ENCODE measurements around the gene TEP1.
"Not testable (repeated sequence)": the region's sequence is repeated elsewhere in the genome, so short reads cannot be mapped to it uniquely, and the experiment has no call there.

Gene TEP1

DNA sequence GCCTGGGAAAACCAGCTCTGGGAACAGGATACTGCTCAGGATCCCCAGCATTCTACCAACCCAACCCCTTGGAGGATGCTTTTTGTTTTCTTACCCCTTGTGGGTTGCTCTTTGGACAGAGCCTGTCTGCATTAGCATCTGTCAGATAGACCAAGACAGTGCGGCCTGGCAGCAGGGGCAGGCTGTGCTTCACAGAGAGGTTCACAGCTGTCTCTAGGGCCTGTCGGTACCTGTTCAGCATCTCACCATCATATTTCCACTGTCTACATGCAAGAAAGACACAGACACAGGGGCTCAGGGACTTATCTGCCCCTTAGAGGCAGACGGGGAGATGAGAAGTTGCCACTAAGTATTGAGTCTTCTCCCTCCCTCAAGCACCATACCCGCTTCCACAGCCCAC, 21.8 kb downstream of the TEP1 start:
- in situ Hi-C loops (cut with MboI; ENCODE audit: low sequenced_read_pairs), result no loop called here

DNA sequence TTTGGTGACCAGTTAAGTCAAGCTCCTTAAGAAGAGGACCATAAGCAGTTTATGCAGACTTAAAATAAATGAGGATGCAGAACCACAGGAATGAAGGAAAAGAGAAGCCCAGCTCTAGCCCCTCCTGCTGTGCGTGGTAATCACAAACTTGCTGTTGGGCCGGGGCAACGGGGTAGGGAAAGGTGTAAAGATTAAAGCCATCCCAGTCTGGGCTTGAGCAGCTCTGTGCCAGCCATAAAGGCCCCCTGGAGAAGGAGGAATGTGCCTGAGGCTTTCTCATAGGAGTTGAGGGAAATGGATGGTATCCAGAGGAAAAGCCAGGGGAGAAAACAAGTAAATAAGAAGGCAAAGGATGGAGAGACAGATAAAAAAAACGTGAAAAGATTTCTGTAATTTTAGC, 25.1 kb downstream of the TEP1 start:
- in situ Hi-C loops (cut with MboI; ENCODE audit: low sequenced_read_pairs), result no loop called here

- in situ Hi-C loops (cut with MboI; ENCODE audit: low sequenced_read_pairs), result no loop called here
Observed at GRCh38 chr14:20387576-20387975, 25.7 kb downstream of the TEP1 start.

- in situ Hi-C loops (cut with MboI; ENCODE audit: low sequenced_read_pairs), result no loop called here
Observed at GRCh38 chr14:20386276-20386855, 26.9 kb downstream of the TEP1 start.

- in situ Hi-C loops (cut with MboI; ENCODE audit: low sequenced_read_pairs), result no loop called here
Observed at GRCh38 chr14:20384886-20385285, 28.4 kb downstream of the TEP1 start.

DNA sequence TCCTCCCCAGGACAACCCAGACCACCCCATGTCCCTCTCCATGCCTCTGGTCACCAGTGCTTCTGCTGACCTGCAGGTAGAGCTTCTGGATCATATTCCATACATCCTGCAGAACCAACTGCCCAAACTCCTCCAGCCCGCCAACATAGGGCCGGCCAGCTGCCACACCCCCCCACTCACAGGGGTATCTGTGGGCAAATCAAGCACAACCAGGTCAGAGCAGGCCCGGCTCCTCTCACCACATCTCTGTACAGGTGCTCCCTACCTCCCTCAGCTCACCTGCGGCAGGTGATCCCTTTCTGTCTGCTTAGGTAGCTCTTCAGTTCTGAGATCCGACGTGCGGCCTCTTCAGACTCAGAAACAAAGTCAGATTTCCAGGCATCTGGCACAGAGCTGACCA, 29.0 kb downstream of the TEP1 start:
- in situ Hi-C loops (cut with MboI; ENCODE audit: low sequenced_read_pairs), result no loop called here

- in situ Hi-C loops (cut with MboI; ENCODE audit: low sequenced_read_pairs), result no loop called here
Observed at GRCh38 chr14:20383636-20384035, 29.7 kb downstream of the TEP1 start.

GRCh38 chr14:20383032-20383431, 30.3 kb downstream of the TEP1 start:
- in situ Hi-C loops (cut with MboI; ENCODE audit: low sequenced_read_pairs), result no loop called here

- in situ Hi-C loops (cut with MboI; ENCODE audit: low sequenced_read_pairs), result no loop called here
Observed at GRCh38 chr14:20382526-20382925, 30.8 kb downstream of the TEP1 start.

GRCh38 chr14:20381341-20381740, 32.0 kb downstream of the TEP1 start:
- in situ Hi-C loops (cut with MboI; ENCODE audit: low sequenced_read_pairs), result no loop called here

DNA sequence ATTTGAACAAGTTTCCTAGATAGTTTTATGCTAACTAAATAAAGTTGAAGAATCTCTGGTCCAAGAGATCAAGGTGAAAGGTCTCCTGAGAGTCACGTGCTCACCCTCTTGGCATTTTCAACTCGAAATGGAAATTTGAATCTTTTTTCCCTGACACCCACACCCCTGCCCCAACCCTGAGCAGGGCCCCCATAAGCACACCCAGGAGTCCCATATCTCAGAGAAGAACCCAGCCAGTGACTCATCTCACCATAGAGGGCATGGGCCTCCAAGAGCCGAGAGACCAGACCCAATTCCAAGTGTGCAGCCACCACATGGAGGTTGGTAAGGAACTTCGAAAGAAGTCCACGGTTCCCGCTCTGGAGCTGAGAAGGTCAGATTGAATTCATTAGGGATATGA, 32.6 kb downstream of the TEP1 start:
- in situ Hi-C loops (cut with MboI; ENCODE audit: low sequenced_read_pairs), result no loop called here

DNA sequence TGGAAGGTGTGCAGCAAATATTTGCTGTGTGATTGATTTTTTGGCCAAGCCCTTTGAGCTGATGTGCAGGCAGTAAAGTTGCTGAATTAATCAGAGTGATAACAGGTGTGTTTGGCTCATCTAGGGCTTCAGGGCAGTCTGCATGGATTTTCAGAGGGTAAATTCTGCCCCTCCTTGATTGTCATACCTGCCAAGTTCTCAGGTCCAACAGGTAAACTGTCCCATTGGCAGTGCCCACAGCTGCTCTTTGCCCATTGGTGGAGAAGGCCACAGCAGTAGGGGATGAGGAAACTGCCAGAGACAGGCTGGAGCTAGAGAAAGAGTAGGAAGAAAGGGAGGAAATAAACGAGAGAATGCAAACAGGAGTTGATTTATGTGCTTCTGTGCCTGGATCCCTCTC, 33.6 kb downstream of the TEP1 start:
- in situ Hi-C loops (cut with MboI; ENCODE audit: low sequenced_read_pairs), result no loop called here

DNA sequence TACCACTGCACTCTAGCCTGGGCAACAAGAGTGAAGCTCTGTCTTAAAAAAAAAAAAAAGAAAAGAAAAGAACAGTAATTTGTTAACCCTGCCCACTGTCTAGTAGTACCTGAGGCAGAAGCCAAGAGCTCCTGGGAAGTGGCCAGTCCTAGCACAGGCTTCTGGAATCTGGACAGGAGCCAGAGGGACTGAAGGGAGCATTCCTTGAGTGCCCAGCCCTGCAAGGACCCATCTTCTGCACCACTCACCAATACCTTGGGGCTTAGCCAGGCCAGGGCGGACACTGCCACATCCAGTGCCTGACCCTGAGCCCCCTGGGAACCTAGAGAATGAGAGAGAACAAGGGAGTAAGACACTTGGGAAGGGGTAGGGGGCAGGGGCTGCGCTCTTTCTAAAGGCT, 36.1 kb downstream of the TEP1 start:
- in situ Hi-C loops (cut with MboI; ENCODE audit: low sequenced_read_pairs), result no loop called here

- in situ Hi-C loops (cut with MboI; ENCODE audit: low sequenced_read_pairs), result no loop called here
Observed at GRCh38 chr14:20376071-20376588, 37.2 kb downstream of the TEP1 start.

DNA sequence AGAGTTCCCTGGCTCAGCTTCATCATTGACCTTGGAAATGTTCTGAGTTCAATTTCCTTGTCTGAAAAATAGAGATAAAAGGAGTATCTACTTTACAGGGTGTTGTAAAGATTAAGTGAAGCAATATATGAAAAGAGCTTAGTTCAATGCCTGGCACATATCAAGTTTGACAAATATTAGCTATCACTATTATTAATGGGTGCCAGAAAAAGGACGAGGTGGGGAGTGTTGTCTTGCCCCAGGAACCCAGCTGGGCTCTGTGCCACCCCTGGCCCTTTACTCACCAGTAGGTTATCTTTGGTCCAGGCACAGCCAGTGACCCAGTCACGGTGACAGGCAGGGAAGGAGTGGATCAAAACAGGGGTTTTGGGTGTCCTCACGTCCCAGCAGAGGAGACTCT, 37.8 kb downstream of the TEP1 start:
- in situ Hi-C loops (cut with MboI; ENCODE audit: low sequenced_read_pairs), result no loop called here

- in situ Hi-C loops (cut with MboI; ENCODE audit: low sequenced_read_pairs), result no loop called here
Observed at GRCh38 chr14:20372796-20373195, 40.5 kb downstream of the TEP1 start.

DNA sequence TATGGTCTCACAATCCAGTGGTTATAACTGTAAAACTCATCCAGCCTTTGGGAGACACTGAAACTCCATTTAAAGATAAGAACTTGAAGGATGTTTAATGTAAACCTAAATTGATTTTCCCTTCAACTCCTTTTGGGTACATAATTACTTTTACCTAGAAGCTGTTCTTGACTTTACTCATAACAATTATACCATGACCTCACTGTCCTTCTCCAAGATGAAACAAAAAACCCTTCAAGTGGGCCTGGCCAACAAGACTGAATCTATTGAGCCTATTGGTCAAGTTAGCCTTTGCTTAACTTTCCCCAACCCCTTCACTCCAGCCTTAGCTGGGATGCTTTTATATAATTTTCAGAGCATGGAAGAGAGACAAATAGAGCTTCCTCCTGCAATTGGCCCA, 47.4 kb downstream of the TEP1 start:
- in situ Hi-C loops (cut with MboI; ENCODE audit: low sequenced_read_pairs), result no loop called here

DNA sequence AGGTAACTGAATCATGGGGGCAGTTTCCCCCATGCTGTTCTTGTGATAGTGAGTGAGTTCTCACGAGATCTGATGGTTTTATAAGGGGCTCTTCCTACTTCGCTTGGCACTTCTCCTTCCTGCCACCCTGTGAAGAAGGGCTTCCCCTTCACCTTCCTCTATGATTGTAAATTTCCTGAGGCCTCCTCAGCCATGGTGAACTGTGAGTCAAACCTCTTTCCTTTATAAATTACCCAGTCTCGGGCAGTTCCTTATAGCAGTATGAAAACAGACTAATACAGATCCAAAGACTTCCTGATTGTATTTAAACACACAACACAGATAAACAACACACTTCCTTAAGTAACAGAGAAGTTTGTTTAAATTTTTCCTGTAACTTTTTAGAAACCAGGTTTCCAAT, 54.8 kb downstream of the TEP1 start:
- in situ Hi-C loops (cut with MboI; ENCODE audit: low sequenced_read_pairs), result not testable (repeated sequence)

- in situ Hi-C loops (cut with MboI; ENCODE audit: low sequenced_read_pairs), result no loop called here
Observed at GRCh38 chr14:20356422-20356821, 56.9 kb downstream of the TEP1 start.

- in situ Hi-C loops (cut with MboI; ENCODE audit: low sequenced_read_pairs), result no loop called here
Observed at GRCh38 chr14:20350860-20351259, 62.4 kb downstream of the TEP1 start.

- in situ Hi-C loops (cut with MboI; ENCODE audit: low sequenced_read_pairs), result no loop called here
Observed at GRCh38 chr14:20350282-20350681, 63.0 kb downstream of the TEP1 start.

DNA sequence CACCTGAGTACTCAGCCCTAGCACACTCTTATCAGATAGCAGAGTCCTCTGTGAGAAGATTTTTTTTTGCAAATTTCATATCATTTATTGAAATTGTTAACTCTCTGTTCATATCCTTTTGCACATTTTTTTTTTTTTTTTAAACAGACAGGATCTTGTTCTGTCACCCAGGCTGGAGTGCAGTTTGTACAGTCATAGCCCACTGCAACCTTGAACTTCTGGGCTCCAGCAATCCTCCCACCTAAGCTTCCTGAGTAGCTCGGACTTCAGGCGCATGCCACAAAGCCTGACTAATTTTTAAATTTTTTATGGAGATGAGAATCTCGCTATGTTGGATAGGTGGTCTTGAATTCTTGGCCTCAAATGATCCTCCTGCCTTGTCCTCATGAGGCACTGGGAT, 65.6 kb downstream of the TEP1 start:
- in situ Hi-C loops (cut with MboI; ENCODE audit: low sequenced_read_pairs), result loop anchor here (25.0 kb wide), 1 partner anchor 515 kb away; no protein-coding TSS in a partner anchor

DNA sequence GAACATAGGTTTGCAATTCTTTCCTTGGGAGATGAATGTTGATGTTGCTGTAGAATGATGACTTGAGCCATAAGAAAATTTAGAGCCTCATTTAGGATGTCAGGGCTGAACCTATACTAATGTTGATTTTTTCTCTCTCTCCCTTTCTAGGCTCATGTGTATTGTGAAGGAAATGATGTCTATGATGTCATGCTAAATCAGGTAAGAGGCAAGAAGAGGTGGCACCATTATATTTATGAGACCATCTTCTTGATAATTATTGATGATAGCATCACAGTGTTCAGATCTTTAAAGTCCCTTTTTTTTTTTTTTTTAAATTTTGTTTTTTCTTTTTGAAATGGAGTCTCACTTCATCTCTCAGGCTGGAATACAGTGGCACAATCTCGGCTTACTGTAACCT, 66.6 kb downstream of the TEP1 start:
- in situ Hi-C loops (cut with MboI; ENCODE audit: low sequenced_read_pairs), result loop anchor here (25.0 kb wide), 1 partner anchor 516 kb away; no protein-coding TSS in a partner anchor

All from HL-60/S4 (cell line).